ENCODE measurements around the gene SFXN1.

The SFXN1 gene

DNA sequence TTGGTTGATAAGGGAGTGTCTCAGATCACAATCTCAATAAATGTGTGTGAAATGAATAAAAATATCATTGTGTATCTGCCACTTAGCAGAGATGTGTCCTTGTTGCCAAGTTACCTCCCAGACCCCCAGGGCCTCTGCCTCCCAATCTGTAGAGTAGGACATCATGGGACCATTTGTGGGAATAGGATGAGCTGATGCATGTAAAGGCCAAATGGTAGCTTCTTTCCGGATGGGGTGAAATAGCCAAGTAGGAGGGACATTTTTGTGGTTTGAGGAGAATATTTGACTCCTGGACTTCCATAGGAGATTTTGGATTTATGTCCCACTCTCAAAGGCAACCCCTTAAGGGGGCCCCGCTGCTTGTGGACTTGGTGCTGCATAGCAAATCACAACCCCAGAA lies 96.9 kb downstream of the SFXN1 start:
- DNase-seq (ENCODE audit: low read depth) = no peak

DNA sequence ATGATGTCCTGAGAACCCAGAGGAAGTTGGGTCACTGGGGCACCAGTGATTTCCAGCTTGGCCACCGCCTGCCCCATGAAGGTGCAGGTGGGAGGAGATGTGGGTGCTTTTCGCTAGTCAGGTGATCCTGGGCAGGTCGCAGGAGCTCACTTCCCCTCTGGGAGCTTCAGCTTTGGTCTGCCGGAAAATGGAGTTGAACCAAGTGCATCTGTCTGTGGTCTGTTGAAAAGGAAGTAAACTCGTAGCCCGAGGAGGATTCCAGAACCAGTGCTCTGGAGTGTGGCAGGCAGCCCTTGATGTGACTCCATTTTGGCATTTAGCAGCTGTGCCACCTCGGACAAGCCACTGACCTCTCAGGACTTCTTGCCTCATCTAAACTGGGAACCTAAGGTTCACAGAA lies 97.7 kb downstream of the SFXN1 start:
- DNase-seq (ENCODE audit: low read depth) = no peak

DNA sequence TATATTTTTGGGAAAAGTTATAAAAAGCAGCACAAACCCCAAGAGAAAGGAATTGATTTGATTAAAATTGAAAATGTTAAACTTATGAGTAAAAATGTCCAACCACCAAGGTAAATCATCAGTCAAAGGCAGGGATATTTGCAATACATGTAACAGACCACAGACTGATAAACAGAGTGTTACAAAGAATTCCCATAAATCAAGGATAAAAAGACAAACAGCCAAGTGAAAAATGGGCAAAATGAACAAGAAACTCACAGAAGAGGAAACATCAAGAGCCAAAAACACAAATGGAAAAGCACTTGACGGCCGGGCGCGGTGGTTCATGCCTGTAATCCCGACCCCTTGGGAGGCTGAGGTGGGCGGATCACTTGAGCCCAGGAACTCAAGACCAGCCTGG lies 98.2 kb downstream of the SFXN1 start:
- no peak for DNase-seq (ENCODE audit: low read depth)
